NCI-H69 (cell line): ENCODE measurements around the gene TNKS2.

Experiments used
- DNase-seq: peaks from one replicate; lab custom pipeline; 2025; lab: John Stamatoyannopoulos, UW

Gene TNKS2

GRCh38 chr10:91908337-91909116 is 110.3 kb downstream of the TNKS2 start:
- peak; percentile 84 for DNase-seq

GRCh38 chr10:91909117-91909677 is 111.0 kb downstream of the TNKS2 start, which contains the start of gene FGFBP3:
TSS of gene FGFBP3 (minus strand) at chr10:91909486. CDS start at chr10:91908969, 517 bp downstream.
- peak; percentile 80 for DNase-seq

GRCh38 chr10:91910467-91910866 is 112.2 kb downstream of the TNKS2 start:
- no peak for DNase-seq
